WTC11 (cell line): Measurements from ENCODE around the gene THUMPD1. TPM values are rescaled to one million over a fixed set of nuclear protein-coding genes. Genes with fewer than 3 reads are reported as not detected.

Experiments used
- ATAC-seq: fragments of 200-7000 bp; cut with Tn5 transposase; 2 replicates; pipeline ENCODE4 v1.10.0; 2021; ENCODE audit warnings: mild to moderate bottlenecking, moderate library complexity
- CTCF ChIA-PET: fragments of 300-600 bp; sonication (Branson Sonifier 250); formaldehyde crosslinking; loops from one replicate; lab custom pipeline; 2021; ENCODE audit warnings: antibody characterized with exemption; lab: Charles Lee
- POLR2A ChIA-PET: fragments of 350-600 bp; sonication (Branson Sonifier 250); formaldehyde crosslinking; loops from one replicate; lab custom pipeline; 2021; ENCODE audit warnings: antibody characterized with exemption; lab: Charles Lee
- DNase-seq: peaks from one replicate; pipeline ENCODE4 v3.0.0; 2021; ENCODE audit warnings: low spot score
- H3K27ac Mint-ChIP-seq: 2 replicates; pipeline ENCODE4 v1.8.0; 2021; ENCODE audit warnings: mixed read lengths
- H3K27me3 Mint-ChIP-seq: 2 replicates; pipeline ENCODE4 v1.8.0; 2021; ENCODE audit warnings: low read depth, mild to moderate bottlenecking, moderate library complexity, mixed read lengths
- H3K36me3 Mint-ChIP-seq: 2 replicates; pipeline ENCODE4 v1.8.0; 2021; ENCODE audit warnings: mixed read lengths
- H3K4me1 Mint-ChIP-seq: 2 replicates; pipeline ENCODE4 v1.8.0; 2022; ENCODE audit warnings: mixed read lengths
- H3K4me3 Mint-ChIP-seq: 2 replicates; pipeline ENCODE4 v1.8.0; 2021; ENCODE audit warnings: mild to moderate bottlenecking, moderate library complexity, mixed read lengths
- H3K9me3 Mint-ChIP-seq: 2 replicates; pipeline ENCODE4 v1.8.0; 2021; ENCODE audit warnings: mixed read lengths
- ATF1 ChIP-seq: sonication (generic); formaldehyde crosslinking; IDR thresholded peaks from 2 replicates; pipeline ENCODE4 v1.8.1; 2023; ENCODE audit warnings: mild to moderate bottlenecking, moderate library complexity, missing genetic modification reagents
- HMGA2 ChIP-seq: fragments of 250-450 bp; sonication (Bioruptor Pico); IDR thresholded peaks from 2 replicates; pipeline ENCODE4 v1.4.0; 2021; ENCODE audit warnings: mild to moderate bottlenecking, moderate library complexity
- KAT7 ChIP-seq: sonication (generic); formaldehyde crosslinking; IDR thresholded peaks from 2 replicates; pipeline ENCODE4 v1.8.1; 2023; ENCODE audit warnings: missing genetic modification reagents, mild to moderate bottlenecking, borderline replicate concordance
- NR1H2 ChIP-seq: sonication (generic); formaldehyde crosslinking; IDR thresholded peaks from 2 replicates; pipeline ENCODE4 v1.9.0; 2021; ENCODE audit warnings: mild to moderate bottlenecking, moderate library complexity, missing genetic modification reagents
- NR2C2 ChIP-seq: sonication (generic); formaldehyde crosslinking; IDR thresholded peaks from 2 replicates; pipeline ENCODE4 v1.8.0; 2022; ENCODE audit warnings: mild to moderate bottlenecking, missing genetic modification reagents
- RELA ChIP-seq: sonication (generic); formaldehyde crosslinking; IDR thresholded peaks from 2 replicates; pipeline ENCODE4 v1.8.1; 2022; ENCODE audit warnings: missing genetic modification reagents, mild to moderate bottlenecking, borderline replicate concordance
- SMAD4 ChIP-seq: sonication (generic); formaldehyde crosslinking; IDR thresholded peaks from 2 replicates; pipeline ENCODE4 v1.8.0; 2022; ENCODE audit warnings: mild to moderate bottlenecking, missing genetic modification reagents
- SP1 ChIP-seq: sonication (generic); formaldehyde crosslinking; conservative IDR thresholded peaks from 2 replicates; pipeline ENCODE4 v1.8.1; 2022; ENCODE audit warnings: missing genetic modification reagents
- ZNF281 ChIP-seq: sonication (generic); formaldehyde crosslinking; IDR thresholded peaks from 2 replicates; pipeline ENCODE4 v1.8.0; 2023; ENCODE audit warnings: mild to moderate bottlenecking, missing genetic modification reagents
- ZNF317 ChIP-seq: sonication (generic); formaldehyde crosslinking; IDR thresholded peaks from 2 replicates; pipeline ENCODE4 v1.8.1; 2023; ENCODE audit warnings: low read depth, mild to moderate bottlenecking, moderate library complexity, missing genetic modification reagents, borderline replicate concordance
- ZNF396 ChIP-seq: fragments of 250-450 bp; sonication (Bioruptor Pico); IDR thresholded peaks from 2 replicates; pipeline ENCODE4 v1.8.0; 2021; ENCODE audit warnings: mild to moderate bottlenecking, moderate library complexity, borderline replicate concordance
- ZNF425 ChIP-seq: fragments of 250-450 bp; sonication (Bioruptor Pico); conservative IDR thresholded peaks from 2 replicates; pipeline ENCODE4 v1.9.0; 2021; ENCODE audit warnings: mild to moderate bottlenecking
- ZNF512 ChIP-seq: sonication (generic); formaldehyde crosslinking; IDR thresholded peaks from 2 replicates; pipeline ENCODE4 v1.8.1; 2022; ENCODE audit warnings: missing genetic modification reagents, borderline replicate concordance
- ZSCAN18 ChIP-seq: fragments of 250-450 bp; sonication (Bioruptor Pico); IDR thresholded peaks from 2 replicates; pipeline ENCODE4 v2.1.2; 2022; ENCODE audit warnings: mild to moderate bottlenecking, moderate library complexity
- total RNA-seq: library from RNA; stranded (reverse); gene quantifications from 3 replicates; pipeline ENCODE4 v1.2.3, GENCODE V29; 2021
- TF ChIP-seq, protein P1 (sequence below): fragments of 250-450 bp; sonication (Bioruptor Pico); IDR thresholded peaks from 2 replicates; pipeline ENCODE4 v1.8.0; 2021; ENCODE audit warnings: mild to moderate bottlenecking
- TF ChIP-seq, protein P2 (sequence below): sonication (generic); formaldehyde crosslinking; IDR thresholded peaks from 2 replicates; pipeline ENCODE4 v1.8.1; 2023; ENCODE audit warnings: mild to moderate bottlenecking, missing genetic modification reagents
- TF ChIP-seq, protein P3 (sequence below): fragments of 250-450 bp; sonication (Bioruptor Pico); IDR thresholded peaks from 2 replicates; pipeline ENCODE4 v1.9.0; 2021; ENCODE audit warnings: mild to moderate bottlenecking, borderline replicate concordance

Gene THUMPD1
- total RNA-seq, 1 experiment from 2014 or later: 48.5 TPM

DNA sequence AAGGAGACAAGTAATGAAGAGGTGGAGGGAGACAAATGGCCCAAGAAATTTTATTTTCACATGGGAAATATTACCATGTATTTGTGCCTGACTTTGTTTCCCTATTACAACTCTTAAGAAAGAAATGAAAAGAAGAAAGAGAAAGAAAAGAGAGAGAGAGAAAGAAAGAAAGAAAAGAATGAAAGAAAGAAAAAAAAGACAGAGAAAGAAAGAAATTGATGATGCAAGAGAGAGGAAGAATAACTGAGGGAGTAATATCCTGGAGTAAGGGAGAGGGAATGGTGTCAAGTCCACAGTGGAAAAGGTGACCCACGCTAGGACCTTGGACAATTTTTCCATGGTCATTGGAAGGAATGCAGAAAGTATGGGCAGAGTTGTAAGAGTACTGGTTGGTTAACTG, 12.1 kb upstream of the THUMPD1 start:
- H3K4me1 Mint-ChIP-seq: no peaks in the 10 kb centered on the region
- ATAC-seq: no peak
- H3K9me3 Mint-ChIP-seq: peaks cover 11% of the 10 kb centered on the region
- H3K27me3 Mint-ChIP-seq: peaks cover 9% of the 10 kb centered on the region
- ChIA-PET POLR2A (no interaction called here), CTCF (no interaction called here)
- no peak overlapping the region for H3K4me3 Mint-ChIP-seq
- no peak for DNase-seq
- no peak overlapping the region for H3K27ac Mint-ChIP-seq
- no peak for TF ChIP-seq ATF1 (CRISPR knock-in tag)
- no peak for TF ChIP-seq ZNF281 (CRISPR knock-in tag)
- TF ChIP-seq ZNF425 (CRISPR knock-in tag): no peak
- no peak for TF ChIP-seq NR2C2
- TF ChIP-seq RELA (CRISPR knock-in tag): no peak
- no peak for TF ChIP-seq NR1H2
- TF ChIP-seq SMAD4 (CRISPR knock-in tag): no peak
- TF ChIP-seq, protein P1, sequence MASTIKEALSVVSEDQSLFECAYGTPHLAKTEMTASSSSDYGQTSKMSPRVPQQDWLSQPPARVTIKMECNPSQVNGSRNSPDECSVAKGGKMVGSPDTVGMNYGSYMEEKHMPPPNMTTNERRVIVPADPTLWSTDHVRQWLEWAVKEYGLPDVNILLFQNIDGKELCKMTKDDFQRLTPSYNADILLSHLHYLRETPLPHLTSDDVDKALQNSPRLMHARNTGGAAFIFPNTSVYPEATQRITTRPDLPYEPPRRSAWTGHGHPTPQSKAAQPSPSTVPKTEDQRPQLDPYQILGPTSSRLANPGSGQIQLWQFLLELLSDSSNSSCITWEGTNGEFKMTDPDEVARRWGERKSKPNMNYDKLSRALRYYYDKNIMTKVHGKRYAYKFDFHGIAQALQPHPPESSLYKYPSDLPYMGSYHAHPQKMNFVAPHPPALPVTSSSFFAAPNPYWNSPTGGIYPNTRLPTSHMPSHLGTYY: no peak
- TF ChIP-seq, protein P2, sequence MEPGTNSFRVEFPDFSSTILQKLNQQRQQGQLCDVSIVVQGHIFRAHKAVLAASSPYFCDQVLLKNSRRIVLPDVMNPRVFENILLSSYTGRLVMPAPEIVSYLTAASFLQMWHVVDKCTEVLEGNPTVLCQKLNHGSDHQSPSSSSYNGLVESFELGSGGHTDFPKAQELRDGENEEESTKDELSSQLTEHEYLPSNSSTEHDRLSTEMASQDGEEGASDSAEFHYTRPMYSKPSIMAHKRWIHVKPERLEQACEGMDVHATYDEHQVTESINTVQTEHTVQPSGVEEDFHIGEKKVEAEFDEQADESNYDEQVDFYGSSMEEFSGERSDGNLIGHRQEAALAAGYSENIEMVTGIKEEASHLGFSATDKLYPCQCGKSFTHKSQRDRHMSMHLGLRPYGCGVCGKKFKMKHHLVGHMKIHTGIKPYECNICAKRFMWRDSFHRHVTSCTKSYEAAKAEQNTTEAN (CRISPR knock-in tag): no peak
- no peak for TF ChIP-seq ZNF512 (CRISPR knock-in tag)
- TF ChIP-seq KAT7 (CRISPR knock-in tag): no peak
- no peak for TF ChIP-seq SP1 (CRISPR knock-in tag)
- no peak for TF ChIP-seq ZNF317 (CRISPR knock-in tag)
- no peak for TF ChIP-seq ZNF396 (CRISPR knock-in tag)
- TF ChIP-seq ZSCAN18 (CRISPR knock-in tag): no peak
- no peak for TF ChIP-seq HMGA2
- TF ChIP-seq, protein P3, sequence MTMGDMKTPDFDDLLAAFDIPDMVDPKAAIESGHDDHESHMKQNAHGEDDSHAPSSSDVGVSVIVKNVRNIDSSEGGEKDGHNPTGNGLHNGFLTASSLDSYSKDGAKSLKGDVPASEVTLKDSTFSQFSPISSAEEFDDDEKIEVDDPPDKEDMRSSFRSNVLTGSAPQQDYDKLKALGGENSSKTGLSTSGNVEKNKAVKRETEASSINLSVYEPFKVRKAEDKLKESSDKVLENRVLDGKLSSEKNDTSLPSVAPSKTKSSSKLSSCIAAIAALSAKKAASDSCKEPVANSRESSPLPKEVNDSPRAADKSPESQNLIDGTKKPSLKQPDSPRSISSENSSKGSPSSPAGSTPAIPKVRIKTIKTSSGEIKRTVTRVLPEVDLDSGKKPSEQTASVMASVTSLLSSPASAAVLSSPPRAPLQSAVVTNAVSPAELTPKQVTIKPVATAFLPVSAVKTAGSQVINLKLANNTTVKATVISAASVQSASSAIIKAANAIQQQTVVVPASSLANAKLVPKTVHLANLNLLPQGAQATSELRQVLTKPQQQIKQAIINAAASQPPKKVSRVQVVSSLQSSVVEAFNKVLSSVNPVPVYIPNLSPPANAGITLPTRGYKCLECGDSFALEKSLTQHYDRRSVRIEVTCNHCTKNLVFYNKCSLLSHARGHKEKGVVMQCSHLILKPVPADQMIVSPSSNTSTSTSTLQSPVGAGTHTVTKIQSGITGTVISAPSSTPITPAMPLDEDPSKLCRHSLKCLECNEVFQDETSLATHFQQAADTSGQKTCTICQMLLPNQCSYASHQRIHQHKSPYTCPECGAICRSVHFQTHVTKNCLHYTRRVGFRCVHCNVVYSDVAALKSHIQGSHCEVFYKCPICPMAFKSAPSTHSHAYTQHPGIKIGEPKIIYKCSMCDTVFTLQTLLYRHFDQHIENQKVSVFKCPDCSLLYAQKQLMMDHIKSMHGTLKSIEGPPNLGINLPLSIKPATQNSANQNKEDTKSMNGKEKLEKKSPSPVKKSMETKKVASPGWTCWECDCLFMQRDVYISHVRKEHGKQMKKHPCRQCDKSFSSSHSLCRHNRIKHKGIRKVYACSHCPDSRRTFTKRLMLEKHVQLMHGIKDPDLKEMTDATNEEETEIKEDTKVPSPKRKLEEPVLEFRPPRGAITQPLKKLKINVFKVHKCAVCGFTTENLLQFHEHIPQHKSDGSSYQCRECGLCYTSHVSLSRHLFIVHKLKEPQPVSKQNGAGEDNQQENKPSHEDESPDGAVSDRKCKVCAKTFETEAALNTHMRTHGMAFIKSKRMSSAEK (CRISPR knock-in tag): no peak
- H3K36me3 Mint-ChIP-seq: no peaks in the 10 kb centered on the region
